ENCODE results near the gene PPA2.

DNA sequence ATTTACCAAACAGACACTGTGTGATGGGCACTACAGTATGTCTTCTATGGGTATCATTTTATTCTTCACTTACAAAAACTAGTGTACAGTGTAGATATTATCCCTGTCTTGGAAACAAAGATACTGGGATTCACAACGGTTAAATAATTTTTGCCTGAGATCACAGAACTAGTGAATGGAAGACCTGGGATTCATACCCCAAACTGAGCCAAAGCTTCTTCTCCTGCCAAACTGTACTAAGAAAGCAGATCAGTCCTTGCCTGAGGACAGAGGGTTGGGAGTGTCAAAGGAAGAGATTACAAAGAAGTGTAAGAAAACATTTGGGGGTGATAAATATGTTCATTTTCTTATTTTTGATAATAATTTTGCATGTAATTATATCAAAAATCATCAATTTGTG, 43.1 kb downstream of the PPA2 start:
- TF ChIP-seq, protein P1, sequence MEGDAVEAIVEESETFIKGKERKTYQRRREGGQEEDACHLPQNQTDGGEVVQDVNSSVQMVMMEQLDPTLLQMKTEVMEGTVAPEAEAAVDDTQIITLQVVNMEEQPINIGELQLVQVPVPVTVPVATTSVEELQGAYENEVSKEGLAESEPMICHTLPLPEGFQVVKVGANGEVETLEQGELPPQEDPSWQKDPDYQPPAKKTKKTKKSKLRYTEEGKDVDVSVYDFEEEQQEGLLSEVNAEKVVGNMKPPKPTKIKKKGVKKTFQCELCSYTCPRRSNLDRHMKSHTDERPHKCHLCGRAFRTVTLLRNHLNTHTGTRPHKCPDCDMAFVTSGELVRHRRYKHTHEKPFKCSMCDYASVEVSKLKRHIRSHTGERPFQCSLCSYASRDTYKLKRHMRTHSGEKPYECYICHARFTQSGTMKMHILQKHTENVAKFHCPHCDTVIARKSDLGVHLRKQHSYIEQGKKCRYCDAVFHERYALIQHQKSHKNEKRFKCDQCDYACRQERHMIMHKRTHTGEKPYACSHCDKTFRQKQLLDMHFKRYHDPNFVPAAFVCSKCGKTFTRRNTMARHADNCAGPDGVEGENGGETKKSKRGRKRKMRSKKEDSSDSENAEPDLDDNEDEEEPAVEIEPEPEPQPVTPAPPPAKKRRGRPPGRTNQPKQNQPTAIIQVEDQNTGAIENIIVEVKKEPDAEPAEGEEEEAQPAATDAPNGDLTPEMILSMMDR (IDR thresholded peaks at IDR 0.05) = no peak
- TF ChIP-seq POLR2A (IDR thresholded peaks at IDR 0.05) = no peak

Data from vagina (tissue), 2 donors.